ENCODE results near the gene ZNF672.

- no peak for TF ChIP-seq CTCF (conservative IDR thresholded peaks at IDR 0.05; ENCODE audit: low read depth, low read length)
- TF ChIP-seq POLR2A (IDR thresholded peaks at IDR 0.05; ENCODE audit: low read depth, low read length) = no peak
- no peak for TF ChIP-seq USF2 (IDR thresholded peaks at IDR 0.05; ENCODE audit: low read depth, low read length)
- no peak for TF ChIP-seq RFX5 (IDR thresholded peaks at IDR 0.05; ENCODE audit: low read depth, low read length)
- TF ChIP-seq RAD21 (IDR thresholded peaks at IDR 0.05; ENCODE audit: low read length) = no peak
- TF ChIP-seq MAZ (IDR thresholded peaks at IDR 0.05; ENCODE audit: borderline replicate concordance, low read depth, low read length) = no peak
- no peak for TF ChIP-seq SMC3 (IDR thresholded peaks at IDR 0.05; ENCODE audit: low read depth, low read length)
- TF ChIP-seq FOS (IDR thresholded peaks at IDR 0.05; ENCODE audit: low read depth, low read length) = no peak
These were observed 35.6 kb upstream of the ZNF672 start for GRCh38 chr1:248802454-248802853.

Measured in IMR-90 (cell line).